B cell (primary cell): ENCODE data around the gene CYP1B1.

ENCODE experiments used
- EZH2 ChIP-seq: IDR thresholded peaks from 2 replicates; pipeline ENCODE4 v1.6.1; 2012; ENCODE audit warnings: borderline replicate concordance, low read depth, mild to moderate bottlenecking, moderate library complexity, low read length; ENCODE audit not compliant: insufficient read depth, poor library complexity, severe bottlenecking
- TF ChIP-seq, protein P1 (sequence below): fragments of 200-600 bp; IDR thresholded peaks from one replicate; pipeline ENCODE4 v1.8.0; 2022; ENCODE audit warnings: antibody characterized with exemption, mild to moderate bottlenecking

GRCh38 chr2:38090928-38091327 lies 15.0 kb upstream of the CYP1B1 start:
- TF ChIP-seq, protein P1, sequence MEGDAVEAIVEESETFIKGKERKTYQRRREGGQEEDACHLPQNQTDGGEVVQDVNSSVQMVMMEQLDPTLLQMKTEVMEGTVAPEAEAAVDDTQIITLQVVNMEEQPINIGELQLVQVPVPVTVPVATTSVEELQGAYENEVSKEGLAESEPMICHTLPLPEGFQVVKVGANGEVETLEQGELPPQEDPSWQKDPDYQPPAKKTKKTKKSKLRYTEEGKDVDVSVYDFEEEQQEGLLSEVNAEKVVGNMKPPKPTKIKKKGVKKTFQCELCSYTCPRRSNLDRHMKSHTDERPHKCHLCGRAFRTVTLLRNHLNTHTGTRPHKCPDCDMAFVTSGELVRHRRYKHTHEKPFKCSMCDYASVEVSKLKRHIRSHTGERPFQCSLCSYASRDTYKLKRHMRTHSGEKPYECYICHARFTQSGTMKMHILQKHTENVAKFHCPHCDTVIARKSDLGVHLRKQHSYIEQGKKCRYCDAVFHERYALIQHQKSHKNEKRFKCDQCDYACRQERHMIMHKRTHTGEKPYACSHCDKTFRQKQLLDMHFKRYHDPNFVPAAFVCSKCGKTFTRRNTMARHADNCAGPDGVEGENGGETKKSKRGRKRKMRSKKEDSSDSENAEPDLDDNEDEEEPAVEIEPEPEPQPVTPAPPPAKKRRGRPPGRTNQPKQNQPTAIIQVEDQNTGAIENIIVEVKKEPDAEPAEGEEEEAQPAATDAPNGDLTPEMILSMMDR: no peak
- no peak for TF ChIP-seq EZH2
